GM18502 (cell line): ENCODE data around the gene DZIP1.
"Not testable (repeated sequence)": the region's sequence is repeated elsewhere in the genome, so short reads cannot be mapped to it uniquely, and the experiment has no call there.

ENCODE experiments used
- ATAC-seq: cut with Tn5 transposase; IDR thresholded peaks from one replicate; pipeline ENCODE4 v1.9.1; 2021; ENCODE audit warnings: mild to moderate bottlenecking; ENCODE audit not compliant: unreplicated experiment, poor library complexity

Gene DZIP1

GRCh38 chr13:95605448-95606125, 38.9 kb downstream of the DZIP1 start:
- no peak for ATAC-seq

- ATAC-seq = no peak
Measured at GRCh38 chr13:95604556-95604915, 40.0 kb downstream of the DZIP1 start.

- no peak for ATAC-seq
Measured at GRCh38 chr13:95603887-95604555, 40.5 kb downstream of the DZIP1 start.

DNA sequence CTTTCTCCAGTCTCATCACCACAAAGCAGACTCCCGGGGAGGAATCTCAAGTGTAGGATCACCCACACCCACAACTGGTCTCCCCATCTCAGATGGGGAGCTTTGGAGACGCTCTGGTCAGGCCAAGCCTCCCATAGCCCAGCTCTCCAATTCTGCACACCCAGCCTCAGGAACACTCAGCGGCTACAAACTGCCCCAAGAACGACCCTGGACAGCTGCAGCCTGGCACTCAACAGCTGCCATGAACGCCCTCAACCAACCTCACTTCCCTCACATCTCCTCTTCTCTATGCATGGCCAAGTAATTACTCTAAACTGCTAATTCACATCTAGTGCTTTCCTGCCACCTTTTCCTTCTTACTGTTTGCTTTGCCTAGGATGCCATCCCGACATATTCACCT, 42.6 kb downstream of the DZIP1 start:
- ATAC-seq = no peak

- ATAC-seq = no peak
Measured at GRCh38 chr13:95601216-95601615, 43.3 kb downstream of the DZIP1 start.

GRCh38 chr13:95596701-95597100, 47.8 kb downstream of the DZIP1 start:
- no peak for ATAC-seq

GRCh38 chr13:95593462-95593861, 51.0 kb downstream of the DZIP1 start:
- ATAC-seq = no peak

DNA sequence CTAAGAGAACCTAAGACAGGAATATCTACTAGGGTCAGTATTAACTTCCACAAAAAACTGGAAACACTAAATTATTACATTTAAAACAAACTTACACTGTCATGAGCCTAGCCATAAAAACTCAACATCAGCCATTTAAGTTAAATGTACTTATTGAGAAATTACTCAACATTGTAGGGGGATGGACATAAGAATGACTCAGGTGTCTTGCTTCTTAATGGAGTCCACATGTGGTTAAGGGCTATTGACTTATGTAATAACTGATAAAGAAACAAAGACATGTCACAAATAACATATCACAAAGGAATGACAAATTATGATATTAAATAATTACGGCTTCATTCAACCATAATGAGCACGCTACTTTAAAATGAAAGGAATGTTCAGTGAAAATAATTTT, 55.8 kb downstream of the DZIP1 start:
- ATAC-seq = no peak

DNA sequence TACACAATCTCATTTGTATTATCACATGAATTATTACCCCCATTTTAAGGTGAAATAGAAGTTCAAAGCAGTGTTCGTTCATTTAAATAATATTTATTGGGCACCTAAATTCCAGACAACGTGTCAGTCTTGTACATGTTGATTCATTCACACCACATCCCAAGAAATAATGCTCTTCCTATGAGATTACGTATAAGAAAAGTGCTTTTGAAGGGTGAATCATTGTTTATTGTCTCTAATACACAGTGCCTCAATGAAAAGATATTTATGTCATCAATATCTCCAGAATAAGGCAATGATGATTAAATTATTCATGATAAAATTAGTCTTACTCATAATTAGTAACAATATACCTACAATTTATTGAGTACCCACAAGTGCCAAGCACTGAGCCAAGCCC, 56.4 kb downstream of the DZIP1 start:
- no peak for ATAC-seq

GRCh38 chr13:95585867-95586266, 58.6 kb downstream of the DZIP1 start:
- ATAC-seq = no peak

GRCh38 chr13:95579303-95579702, 65.2 kb downstream of the DZIP1 start:
- ATAC-seq = peak; percentile 98

DNA sequence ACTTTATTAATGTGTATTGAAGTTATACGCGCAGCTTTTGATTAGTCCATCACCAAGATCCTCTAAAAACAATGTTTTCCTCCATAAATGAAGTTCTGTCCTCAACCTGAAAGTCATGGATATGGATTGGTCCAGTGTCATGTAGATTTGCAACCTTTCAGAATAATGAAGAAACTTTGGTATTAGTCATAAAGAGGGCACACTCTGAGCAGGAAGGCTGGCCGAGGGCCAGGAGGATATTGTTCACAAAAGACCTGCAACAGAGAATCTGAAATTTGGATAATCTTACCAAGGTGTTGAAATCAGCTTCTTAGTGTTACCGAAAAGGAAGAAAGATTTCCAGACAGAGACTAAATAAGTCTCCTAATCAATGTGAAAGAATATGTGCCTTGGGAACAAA, 71.3 kb downstream of the DZIP1 start:
- no peak for ATAC-seq

- no peak for ATAC-seq
Measured at GRCh38 chr13:95571941-95572340, 72.6 kb downstream of the DZIP1 start.

DNA sequence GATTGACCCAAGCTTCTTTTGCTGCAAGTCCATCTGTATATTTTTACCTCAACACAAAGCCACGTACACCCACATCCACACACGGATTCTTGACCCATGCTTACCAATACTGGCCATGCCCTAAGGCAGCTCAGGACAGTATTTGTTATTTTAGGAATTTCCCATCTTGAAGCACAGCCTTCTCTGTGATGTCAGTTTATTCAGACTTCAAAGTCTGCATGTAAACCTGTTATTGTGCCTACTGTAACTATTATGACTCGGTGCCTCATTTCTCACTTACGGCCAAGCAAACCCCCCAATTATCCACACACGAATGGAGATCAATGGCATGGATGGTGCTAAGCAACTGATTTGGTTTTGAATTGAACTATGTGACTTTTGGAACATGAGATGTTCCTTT, 74.5 kb downstream of the DZIP1 start:
- no peak for ATAC-seq

DNA sequence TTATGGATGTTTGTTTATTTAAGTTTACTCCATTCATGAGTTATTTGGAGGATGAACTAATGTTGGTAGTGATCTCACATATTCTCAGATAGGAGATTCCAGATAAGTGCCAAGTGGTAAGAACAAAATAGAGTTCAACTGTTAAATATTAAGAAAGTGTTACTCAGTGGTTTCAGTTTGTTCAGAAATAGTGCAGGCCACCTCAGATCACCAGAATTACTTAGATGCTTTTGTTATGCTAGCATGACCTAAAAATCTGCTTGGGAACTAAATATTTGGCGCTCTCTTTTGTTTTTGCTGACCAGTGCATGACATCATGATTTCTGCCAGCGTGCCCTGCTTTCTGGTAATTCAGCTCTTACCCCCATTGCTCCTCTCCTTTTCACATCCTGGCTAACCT, 76.4 kb downstream of the DZIP1 start:
- no peak for ATAC-seq

DNA sequence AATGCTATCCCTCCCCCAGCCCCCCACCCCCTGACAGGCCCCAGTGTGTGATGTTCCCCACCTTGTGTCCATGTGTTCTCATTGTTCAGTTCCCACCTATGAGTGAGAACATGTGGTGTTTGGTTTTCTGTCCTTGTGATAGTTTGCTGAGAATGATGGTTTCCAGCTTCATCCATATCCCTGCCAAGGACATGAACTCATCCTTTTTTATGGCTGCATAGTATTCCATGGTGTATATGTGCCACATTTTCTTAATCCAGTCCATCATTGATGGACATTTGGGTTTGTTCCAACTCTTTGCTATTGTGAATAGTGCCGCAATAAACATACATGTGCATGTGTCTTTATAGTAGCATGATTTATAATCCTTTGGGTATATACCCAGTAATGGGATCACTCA, 78.7 kb downstream of the DZIP1 start:
- ATAC-seq = not testable (repeated sequence)

GRCh38 chr13:95564733-95565291, 79.7 kb downstream of the DZIP1 start:
- no peak for ATAC-seq

- ATAC-seq = no peak
Measured at GRCh38 chr13:95564091-95564490, 80.4 kb downstream of the DZIP1 start.

GRCh38 chr13:95560387-95560786, 84.1 kb downstream of the DZIP1 start:
- no peak for ATAC-seq

DNA sequence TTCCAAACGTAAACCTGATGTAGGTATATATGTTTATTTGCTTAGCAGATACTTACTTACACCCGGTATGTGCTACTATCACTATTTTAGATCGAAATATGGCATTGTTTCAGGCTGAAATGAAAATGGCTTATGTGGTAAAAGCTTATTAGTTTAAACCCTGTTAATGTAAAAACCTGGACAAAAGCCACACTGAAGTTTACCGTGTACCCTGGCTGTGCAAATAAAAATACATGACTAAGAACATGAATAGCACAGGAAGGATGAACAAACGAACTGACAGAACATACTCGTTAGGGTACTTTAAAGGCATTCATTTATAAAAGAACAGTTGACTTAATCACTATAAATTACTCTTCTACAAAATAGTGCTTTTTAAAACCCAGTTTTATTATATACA, 85.4 kb downstream of the DZIP1 start:
- no peak for ATAC-seq

DNA sequence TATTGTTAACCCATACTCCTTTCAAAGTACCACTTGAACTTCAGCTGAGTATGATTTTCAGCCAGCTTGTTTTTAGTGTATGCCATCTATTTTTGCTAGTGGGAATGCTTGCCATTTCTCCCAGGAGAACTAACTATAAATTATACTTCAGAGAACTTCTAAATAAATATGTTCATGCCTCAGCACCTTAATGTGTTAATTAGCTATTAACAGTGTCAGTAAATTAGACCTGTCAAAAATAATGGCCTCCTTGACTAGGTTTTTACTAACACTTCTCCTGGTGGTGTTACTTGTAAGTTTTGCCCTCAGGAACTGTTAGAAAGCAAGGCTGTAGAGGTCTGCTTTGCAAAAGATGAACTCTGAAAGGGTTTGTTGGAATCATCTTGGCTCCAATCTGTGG, 87.5 kb downstream of the DZIP1 start:
- ATAC-seq = no peak
